Subcutaneous abdominal adipose tissue (tissue), 5 donors: Measurements from ENCODE around the gene AMPD3.

Experiments
- H3K27ac ChIP-seq: one replicate; pipeline ENCODE4 v1.7.0; 2013; ENCODE audit warnings: low read depth, mild to moderate bottlenecking, inconsistent platforms, low read length, moderate library complexity
- H3K27me3 ChIP-seq, 5 donors: one replicate each; pipeline ENCODE4 v1.7.0; 2013; ENCODE audit warnings: low read length in 5 of 5, inconsistent platforms in 1 of 5; ENCODE audit not compliant: control insufficient read depth in 5 of 5, insufficient read depth in 4 of 5
- H3K36me3 ChIP-seq, 5 donors: one replicate each; pipeline ENCODE4 v1.7.0; 2013; ENCODE audit warnings: low read length in 5 of 5; ENCODE audit not compliant: control insufficient read depth in 5 of 5, insufficient read depth in 5 of 5
- H3K4me1 ChIP-seq, 5 donors: one replicate each; pipeline ENCODE4 v1.7.0; 2013; ENCODE audit warnings: low read length in 5 of 5, mild to moderate bottlenecking in 3 of 5, moderate library complexity in 1 of 5; ENCODE audit not compliant: control insufficient read depth in 5 of 5, insufficient read depth in 5 of 5
- H3K4me3 ChIP-seq, 5 donors: one replicate each; pipeline ENCODE4 v1.7.0; 2013; ENCODE audit warnings: low read length in 5 of 5, low read depth in 1 of 5
- H3K9ac ChIP-seq, 5 donors: one replicate each; pipeline ENCODE4 v1.7.0; 2013; ENCODE audit warnings: low read length in 5 of 5, mild to moderate bottlenecking in 4 of 5, moderate library complexity in 3 of 5
- H3K9me3 ChIP-seq, 5 donors: one replicate each; pipeline ENCODE4 v1.7.0; 2013; ENCODE audit warnings: low read length in 5 of 5; ENCODE audit not compliant: control insufficient read depth in 5 of 5
- donor health status: healthy.
- donor health status: healthy.
- donor health status: healthy.
- donor health status: healthy.
- donor health status: healthy.

AMPD3 gene

GRCh38 chr11:10478066-10478465, 23.0 kb downstream of the AMPD3 start:
- Histone ChIP-seq H3K9ac (no peak overlapping the region), H3K27me3 (no peaks in the 10 kb centered on the region), H3K9me3 (no peaks in the 10 kb centered on the region), H3K36me3 (peaks cover 0 to 13% (median 0%) of the 10 kb centered on the region in 5 donors), H3K4me3 (no peak overlapping the region), H3K27ac (no peak overlapping the region), H3K4me1 (peaks cover 0 to 10% (median 4%) of the 10 kb centered on the region in 5 donors)

- Histone ChIP-seq H3K9me3 (no peaks in the 10 kb centered on the region), H3K36me3 (peaks cover 0 to 21% (median 0%) of the 10 kb centered on the region in 5 donors), H3K27me3 (no peaks in the 10 kb centered on the region), H3K4me3 (no peak overlapping the region), H3K27ac (no peak overlapping the region), H3K4me1 (peaks cover 0 to 10% (median 4%) of the 10 kb centered on the region in 5 donors), H3K9ac (no peak overlapping the region)
Observed at GRCh38 chr11:10478574-10479550, 23.8 kb downstream of the AMPD3 start.

GRCh38 chr11:10480026-10480425, 25.0 kb downstream of the AMPD3 start:
- no peak overlapping the region for H3K4me3 ChIP-seq
- no peaks in the 10 kb centered on the region for H3K9me3 ChIP-seq
- peaks cover 0 to 29% (median 4%) of the 10 kb centered on the region in 5 donors for H3K36me3 ChIP-seq
- H3K4me1 ChIP-seq: peaks cover 0 to 10% (median 4%) of the 10 kb centered on the region in 5 donors
- no peak overlapping the region for H3K9ac ChIP-seq
- no peak overlapping the region for H3K27ac ChIP-seq
- H3K27me3 ChIP-seq: no peaks in the 10 kb centered on the region

- Histone ChIP-seq H3K4me1 (peaks cover 0 to 10% (median 4%) of the 10 kb centered on the region in 5 donors), H3K9ac (no peak overlapping the region), H3K4me3 (no peak overlapping the region), H3K9me3 (no peaks in the 10 kb centered on the region), H3K36me3 (peaks cover 0 to 35% (median 4%) of the 10 kb centered on the region in 5 donors), H3K27me3 (no peaks in the 10 kb centered on the region), H3K27ac (no peak overlapping the region)
Observed at GRCh38 chr11:10480760-10481159, 25.7 kb downstream of the AMPD3 start.

- Histone ChIP-seq H3K4me1 (peaks cover 0 to 10% (median 4%) of the 10 kb centered on the region in 5 donors), H3K4me3 (no peak overlapping the region), H3K27ac (no peak overlapping the region), H3K36me3 (peaks cover 0 to 41% (median 4%) of the 10 kb centered on the region in 5 donors), H3K9me3 (no peaks in the 10 kb centered on the region), H3K9ac (no peak overlapping the region), H3K27me3 (no peaks in the 10 kb centered on the region)
Observed at GRCh38 chr11:10481560-10482349, 26.7 kb downstream of the AMPD3 start.

GRCh38 chr11:10483174-10483573, 28.1 kb downstream of the AMPD3 start:
- peaks cover 0 to 10% (median 4%) of the 10 kb centered on the region in 5 donors for H3K4me1 ChIP-seq
- H3K9ac ChIP-seq: no peak overlapping the region
- no peaks in the 10 kb centered on the region for H3K9me3 ChIP-seq
- no peak overlapping the region for H3K27ac ChIP-seq
- H3K4me3 ChIP-seq: no peak overlapping the region
- H3K27me3 ChIP-seq: no peaks in the 10 kb centered on the region
- H3K36me3 ChIP-seq: peaks cover 0 to 53% (median 4%) of the 10 kb centered on the region in 5 donors

- H3K27ac ChIP-seq: no peak overlapping the region
- H3K9me3 ChIP-seq: no peaks in the 10 kb centered on the region
- no peak overlapping the region for H3K9ac ChIP-seq
- no peaks in the 10 kb centered on the region for H3K27me3 ChIP-seq
- no peak overlapping the region for H3K4me3 ChIP-seq
- peaks cover 0 to 8% (median 4%) of the 10 kb centered on the region in 5 donors for H3K4me1 ChIP-seq
- H3K36me3 ChIP-seq: peaks cover 0 to 56% (median 4%) of the 10 kb centered on the region in 5 donors
Observed at GRCh38 chr11:10483584-10483983, 28.5 kb downstream of the AMPD3 start.

- no peak overlapping the region for H3K27ac ChIP-seq
- H3K36me3 ChIP-seq: peaks cover 0 to 63% (median 4%) of the 10 kb centered on the region in 5 donors
Observed at GRCh38 chr11:10484461-10485180, 29.6 kb downstream of the AMPD3 start.

GRCh38 chr11:10485646-10486045, 30.6 kb downstream of the AMPD3 start:
- Histone ChIP-seq H3K36me3 (peaks cover 0 to 60% (median 4%) of the 10 kb centered on the region in 5 donors), H3K4me3 (no peak overlapping the region), H3K27ac (no peak overlapping the region), H3K9ac (no peak overlapping the region), H3K27me3 (no peaks in the 10 kb centered on the region), H3K9me3 (no peaks in the 10 kb centered on the region), H3K4me1 (peaks cover 0 to 8% (median 3%) of the 10 kb centered on the region in 5 donors)

More at GRCh38 chr11:10484461-10485180, 29.6 kb downstream of the AMPD3 start:
- Histone ChIP-seq H3K4me3 (no peak overlapping the region), H3K9ac (no peak overlapping the region), H3K4me1 (no peaks in the 10 kb centered on the region), H3K27me3 (no peaks in the 10 kb centered on the region), H3K9me3 (no peaks in the 10 kb centered on the region)
